ENCODE data around the gene IGFLR1.
"Not testable (repeated sequence)": the region's sequence is repeated elsewhere in the genome, so short reads cannot be mapped to it uniquely, and the experiment has no call there.

The IGFLR1 gene

GRCh38 chr19:35703343-35703742 lies 38.9 kb downstream of the IGFLR1 start:
- DNase-seq: no peak

GRCh38 chr19:35702223-35703012 lies 39.8 kb downstream of the IGFLR1 start:
- peak; percentile 96 for DNase-seq

GRCh38 chr19:35696835-35697234 lies 45.4 kb downstream of the IGFLR1 start:
- no peak for DNase-seq

- DNase-seq: no peak
Observed at GRCh38 chr19:35695895-35696422, 46.3 kb downstream of the IGFLR1 start.

- DNase-seq: peak; percentile 91
Observed at GRCh38 chr19:35693835-35694599, 48.2 kb downstream of the IGFLR1 start.

- DNase-seq: no peak
Observed at GRCh38 chr19:35693422-35693821, 48.8 kb downstream of the IGFLR1 start.

- DNase-seq: no peak
Observed at GRCh38 chr19:35692010-35692409, 50.2 kb downstream of the IGFLR1 start.

GRCh38 chr19:35691106-35691505 lies 51.1 kb downstream of the IGFLR1 start:
- not testable (repeated sequence) for DNase-seq

GRCh38 chr19:35689836-35690235 lies 52.4 kb downstream of the IGFLR1 start:
- no peak for DNase-seq
